H1 (cell line): ENCODE measurements around the gene PRR23E. TPM values are rescaled to one million over a fixed set of nuclear protein-coding genes. Genes with fewer than 3 reads are reported as not detected.

Experiments used
- MAFK ChIP-seq: IDR thresholded peaks from 2 replicates; pipeline ENCODE4 v1.6.1; 2012; ENCODE audit warnings: low read depth, mild to moderate bottlenecking, improper control_type of control experiment, low read length
- SP2 ChIP-seq: IDR thresholded peaks from 2 replicates; pipeline ENCODE4 v1.6.1; 2012; ENCODE audit warnings: mild to moderate bottlenecking, low read length, inconsistent platforms
- TAF1 ChIP-seq: IDR thresholded peaks from 2 replicates; pipeline ENCODE4 v1.6.1; 2011; ENCODE audit warnings: mild to moderate bottlenecking, low read depth, low read length
- polyA plus RNA-seq, 7 experiments: library from polyadenylated mRNA; depleted of rRNA in 3 of 7; stranded (reverse) in 5 of 7; unstranded in 2 of 7; fragments of >200 nt in 5 of 7; fragments of 200-250 nt in 2 of 7; gene quantifications; 1 replicate in 5 of 7; 2 replicates in 1 of 7; 4 replicates in 1 of 7; pipeline versions ENCODE4 v1.2.1 to v1.2.3, GENCODE V29; 2011 to 2013; ENCODE audit warnings: missing spikeins in 2 of 7, mixed read lengths in 2 of 7
- total RNA-seq: library from RNA; stranded (reverse); fragmentation: NEBNext Ultra II Directional; extraction: Animal tissue kit (Norgen Biotek cat#: 25700); gene quantifications from 2 replicates; pipeline ENCODE4 v1.2.1, GENCODE V29; 2021

PRR23E gene
- total and polyA plus RNA-seq, 2 of the 8 experiments (the other 6 are each of a cell fraction or from before 2014, with no cell fraction given) = not detected

DNA sequence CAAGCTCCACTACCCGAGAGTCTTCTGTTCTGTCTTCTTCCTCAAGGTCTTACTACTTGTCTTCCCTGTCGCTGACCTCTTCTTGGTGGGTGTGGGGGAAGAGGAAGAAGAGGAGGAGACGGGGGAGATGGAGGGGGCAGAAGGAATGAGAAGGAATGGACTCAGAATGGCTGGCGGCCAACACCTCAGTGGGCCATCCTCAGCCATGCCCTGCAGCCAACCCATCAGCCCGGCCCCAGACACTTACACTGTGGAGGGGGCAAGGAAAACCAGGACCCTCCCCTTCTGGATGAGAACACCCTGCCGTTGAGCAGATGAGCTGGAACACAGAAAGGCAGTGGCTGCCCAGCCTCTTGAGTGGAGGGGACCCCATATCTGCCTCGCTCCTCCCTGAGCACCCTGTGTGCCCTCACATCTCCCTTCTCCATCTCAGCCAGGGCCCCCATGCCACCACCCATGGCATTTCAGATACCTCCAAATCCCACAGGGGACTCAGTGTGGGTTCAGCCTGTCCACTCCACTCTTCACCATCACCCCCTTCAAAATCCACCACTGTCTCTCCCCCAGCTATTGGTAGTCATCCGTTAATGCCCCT lies 45.5 kb upstream of the PRR23E start (continued):
- TF ChIP-seq MAFK (no peak), SP2 (no peak), TAF1 (no peak)
